HG02943 (cell line): ENCODE results near the gene DPYSL5.
"Not testable (repeated sequence)": the region's sequence is repeated elsewhere in the genome, so short reads cannot be mapped to it uniquely, and the experiment has no call there.

Source experiments
- ATAC-seq: cut with Tn5 transposase; IDR thresholded peaks from one replicate; pipeline ENCODE4 v1.9.1; 2021; ENCODE audit warnings: mild to moderate bottlenecking, low read depth, moderate library complexity; ENCODE audit not compliant: unreplicated experiment

DPYSL5 gene

GRCh38 chr2:26873286-26873983 is 25.5 kb downstream of the DPYSL5 start:
- no peak for ATAC-seq

- no peak for ATAC-seq
These were observed 26.6 kb downstream of the DPYSL5 start for GRCh38 chr2:26874514-26874913.

GRCh38 chr2:26875065-26875634 is 27.2 kb downstream of the DPYSL5 start:
- ATAC-seq, result no peak

GRCh38 chr2:26875808-26876207 is 27.9 kb downstream of the DPYSL5 start:
- ATAC-seq, result no peak

- ATAC-seq, result no peak
These were observed 28.3 kb downstream of the DPYSL5 start for GRCh38 chr2:26876260-26876659.

GRCh38 chr2:26877276-26877675 is 29.3 kb downstream of the DPYSL5 start:
- ATAC-seq, result no peak

GRCh38 chr2:26880161-26880560 is 32.2 kb downstream of the DPYSL5 start:
- no peak for ATAC-seq

GRCh38 chr2:26880910-26881435 is 33.0 kb downstream of the DPYSL5 start:
- ATAC-seq, result no peak

GRCh38 chr2:26882220-26882619 is 34.3 kb downstream of the DPYSL5 start:
- ATAC-seq, result not testable (repeated sequence)

GRCh38 chr2:26883956-26884355 is 36.0 kb downstream of the DPYSL5 start:
- ATAC-seq, result no peak

GRCh38 chr2:26884486-26884885 is 36.6 kb downstream of the DPYSL5 start:
- ATAC-seq, result no peak

- no peak for ATAC-seq
These were observed 37.9 kb downstream of the DPYSL5 start for GRCh38 chr2:26885651-26886329.

- ATAC-seq, result no peak
These were observed 38.8 kb downstream of the DPYSL5 start for GRCh38 chr2:26886736-26887135.

GRCh38 chr2:26887151-26887550 is 39.2 kb downstream of the DPYSL5 start:
- no peak for ATAC-seq

- no peak for ATAC-seq
These were observed 41.9 kb downstream of the DPYSL5 start for GRCh38 chr2:26889796-26890195.

GRCh38 chr2:26890341-26891000 is 42.5 kb downstream of the DPYSL5 start:
- no peak for ATAC-seq

- no peak for ATAC-seq
These were observed 44.2 kb downstream of the DPYSL5 start for GRCh38 chr2:26892133-26892532.

GRCh38 chr2:26892922-26893524 is 45.1 kb downstream of the DPYSL5 start:
- ATAC-seq, result no peak

- no peak for ATAC-seq
These were observed 46.2 kb downstream of the DPYSL5 start for GRCh38 chr2:26894136-26894535.

GRCh38 chr2:26897807-26898479 is 50.0 kb downstream of the DPYSL5 start:
- no peak for ATAC-seq
